H9 (cell line): ENCODE results near the gene MAPT. TPM values are rescaled to one million over a fixed set of nuclear protein-coding genes. Genes with fewer than 3 reads are reported as not detected.

Experiments used
- DNase-seq: peaks from one replicate; pipeline ENCODE4 v3.0.0-alpha.2; 2017
- H2AFZ ChIP-seq: one replicate; pipeline ENCODE4 v1.6.1; 2013; ENCODE audit warnings: mild to moderate bottlenecking, low read length, control low read depth, moderate library complexity
- H2AK5ac ChIP-seq: 2 replicates; pipeline ENCODE4 v1.6.1; 2013; ENCODE audit warnings: low read length, control low read depth, mixed read lengths; ENCODE audit not compliant: insufficient read length
- H2BK120ac ChIP-seq: one replicate; pipeline ENCODE4 v1.6.1; 2013; ENCODE audit warnings: low read depth, mild to moderate bottlenecking, low read length, control low read depth, inconsistent platforms; ENCODE audit not compliant: poor library complexity, severe bottlenecking
- H2BK12ac ChIP-seq: 2 replicates; pipeline ENCODE4 v1.6.1; 2013; ENCODE audit warnings: low read length, control low read depth, mixed read lengths, low read depth; ENCODE audit not compliant: insufficient read length
- H2BK15ac ChIP-seq: 2 replicates; pipeline ENCODE4 v1.6.1; 2013; ENCODE audit warnings: low read depth, low read length, control low read depth
- H2BK20ac ChIP-seq: one replicate; pipeline ENCODE4 v1.6.1; 2013; ENCODE audit warnings: low read depth, mild to moderate bottlenecking, low read length, control low read depth, inconsistent platforms; ENCODE audit not compliant: poor library complexity, severe bottlenecking
- H2BK5ac ChIP-seq: 2 replicates; pipeline ENCODE4 v1.6.1; 2013; ENCODE audit warnings: low read length, control low read depth, mixed read lengths; ENCODE audit not compliant: insufficient read length
- H3K14ac ChIP-seq: 2 replicates; pipeline ENCODE4 v1.6.1; 2013; ENCODE audit warnings: low read length, control low read depth; ENCODE audit not compliant: insufficient read depth
- H3K18ac ChIP-seq: 2 replicates; pipeline ENCODE4 v1.6.1; 2013; ENCODE audit warnings: low read depth, mild to moderate bottlenecking, mixed read lengths, low read length, control low read depth; ENCODE audit not compliant: insufficient read length
- H3K23ac ChIP-seq: 2 replicates; pipeline ENCODE4 v1.6.1; 2013; ENCODE audit warnings: low read length, control low read depth, mixed read lengths, low read depth; ENCODE audit not compliant: insufficient read length
- H3K23me2 ChIP-seq: 2 replicates; pipeline ENCODE4 v1.6.1; 2013; ENCODE audit warnings: low read depth, mild to moderate bottlenecking, mixed read lengths, low read length, control low read depth; ENCODE audit not compliant: insufficient read length, poor library complexity, severe bottlenecking
- H3K27ac ChIP-seq: 2 replicates; pipeline ENCODE4 v1.5.1; 2013; ENCODE audit warnings: low read length, control low read depth, mixed read lengths, low read depth; ENCODE audit not compliant: insufficient read length
- H3K27me3 ChIP-seq: 2 replicates; pipeline ENCODE4 v1.6.1; 2013; ENCODE audit warnings: low read length, control low read depth, inconsistent platforms; ENCODE audit not compliant: insufficient read depth
- H3K4ac ChIP-seq: 2 replicates; pipeline ENCODE4 v1.6.1; 2013; ENCODE audit warnings: low read depth, mild to moderate bottlenecking, control low read depth, inconsistent platforms, low read length, moderate library complexity
- H3K4me1 ChIP-seq: 2 replicates; pipeline ENCODE4 v1.6.1; 2013; ENCODE audit warnings: low read length, control low read depth, inconsistent platforms; ENCODE audit not compliant: insufficient read depth
- H3K4me2 ChIP-seq: 2 replicates; pipeline ENCODE4 v1.6.1; 2013; ENCODE audit warnings: low read length, control low read depth, mixed read lengths; ENCODE audit not compliant: insufficient read length, insufficient read depth
- H3K56ac ChIP-seq: 2 replicates; pipeline ENCODE4 v1.6.1; 2013; ENCODE audit warnings: low read depth, mild to moderate bottlenecking, mixed read lengths, low read length, control low read depth; ENCODE audit not compliant: insufficient read length
- H3K79me1 ChIP-seq: 2 replicates; pipeline ENCODE4 v1.6.1; 2013; ENCODE audit warnings: low read depth, mild to moderate bottlenecking, moderate library complexity, low read length, control low read depth, inconsistent platforms; ENCODE audit not compliant: insufficient read depth, poor library complexity, severe bottlenecking
- H3K79me2 ChIP-seq: 2 replicates; pipeline ENCODE4 v1.6.1; 2013; ENCODE audit warnings: low read length, control low read depth, inconsistent platforms; ENCODE audit not compliant: insufficient read depth
- H3K9ac ChIP-seq: 2 replicates; pipeline ENCODE4 v1.6.1; 2013; ENCODE audit warnings: low read length, control low read depth, mixed read lengths; ENCODE audit not compliant: insufficient read length; ENCODE audit errors: extremely low read depth
- H3K9me3 ChIP-seq: one replicate; pipeline ENCODE4 v1.6.1; 2013; ENCODE audit warnings: low read depth, low read length, inconsistent platforms; ENCODE audit not compliant: control insufficient read depth
- H3T11ph ChIP-seq: one replicate; pipeline ENCODE4 v1.6.1; 2013; ENCODE audit warnings: mild to moderate bottlenecking, low read length, control low read depth, inconsistent platforms
- H4K20me1 ChIP-seq: one replicate; pipeline ENCODE4 v1.6.1; 2013; ENCODE audit not compliant: control insufficient read depth, insufficient read length, insufficient read depth
- H4K5ac ChIP-seq: 2 replicates; pipeline ENCODE4 v1.6.1; 2013; ENCODE audit warnings: low read depth, mild to moderate bottlenecking, mixed read lengths, low read length, control low read depth; ENCODE audit not compliant: insufficient read length
- H4K8ac ChIP-seq: replicated peaks from 2 replicates; pipeline ENCODE4 v1.6.1; 2013; ENCODE audit warnings: low read length, control low read depth, mixed read lengths, low read depth; ENCODE audit not compliant: insufficient read length
- H4K91ac ChIP-seq: 2 replicates; pipeline ENCODE4 v1.6.1; 2013; ENCODE audit warnings: low read depth, mild to moderate bottlenecking, moderate library complexity, mixed read lengths, low read length, control low read depth; ENCODE audit not compliant: insufficient read length
- H3K27ac Mint-ChIP-seq, 3 experiments: 2 replicates in 2 of 3; 3 replicates in 1 of 3; pipeline ENCODE4 v1.8.0; 2020 to 2021; ENCODE audit warnings: mixed read lengths in 3 of 3, mild to moderate bottlenecking in 1 of 3, moderate library complexity in 1 of 3
- H3K27me3 Mint-ChIP-seq: 2 replicates; pipeline ENCODE4 v1.8.0; 2021; ENCODE audit warnings: low read depth, mild to moderate bottlenecking, moderate library complexity, mixed read lengths
- H3K36me3 Mint-ChIP-seq, 3 experiments: 2 replicates in 2 of 3; 3 replicates in 1 of 3; pipeline ENCODE4 v1.8.0; 2020 to 2021; ENCODE audit warnings: low read depth in 3 of 3, mixed read lengths in 3 of 3; ENCODE audit not compliant: insufficient read depth in 1 of 3
- H3K4me1 Mint-ChIP-seq, 2 experiments: 2 replicates each; pipeline ENCODE4 v1.8.0; 2020; ENCODE audit warnings: mixed read lengths in 2 of 2
- H3K4me3 Mint-ChIP-seq, 2 experiments: 2 replicates in 1 of 2; 3 replicates in 1 of 2; pipeline ENCODE4 v1.8.0; 2020 to 2021; ENCODE audit warnings: mild to moderate bottlenecking in 2 of 2, mixed read lengths in 2 of 2, moderate library complexity in 1 of 2
- H3K9me3 Mint-ChIP-seq, 2 experiments: 2 replicates in 1 of 2; 3 replicates in 1 of 2; pipeline ENCODE4 v1.8.0; 2020; ENCODE audit warnings: mild to moderate bottlenecking in 2 of 2, mixed read lengths in 2 of 2, moderate library complexity in 1 of 2
- WGBS: extraction: QIAGEN DNeasy Blood & Tissue Kit; methylation state at CpG from one replicate; pipeline ENCODE4 v1.1.7; 2013; ENCODE audit warnings: missing lambda C conversion rate, low lambda C conversion rate, mixed read lengths; ENCODE audit not compliant: insufficient read length; ENCODE audit errors: extremely low coverage; 5-methylcytosine and 5-hydroxymethylcytosine counted together
- total RNA-seq: library from RNA; stranded (reverse); gene quantifications from 2 replicates; pipeline ENCODE4 v1.2.1, GENCODE V29; 2021
- TF ChIP-seq, protein P1 (sequence below): fragments of 200-600 bp; sonication (generic); conservative IDR thresholded peaks from 3 replicates; pipeline ENCODE4 v1.8.0; 2021; ENCODE audit warnings: antibody characterized with exemption, mild to moderate bottlenecking

Gene MAPT
- total RNA-seq, 1 experiment from 2014 or later, result 1.6 TPM

DNA sequence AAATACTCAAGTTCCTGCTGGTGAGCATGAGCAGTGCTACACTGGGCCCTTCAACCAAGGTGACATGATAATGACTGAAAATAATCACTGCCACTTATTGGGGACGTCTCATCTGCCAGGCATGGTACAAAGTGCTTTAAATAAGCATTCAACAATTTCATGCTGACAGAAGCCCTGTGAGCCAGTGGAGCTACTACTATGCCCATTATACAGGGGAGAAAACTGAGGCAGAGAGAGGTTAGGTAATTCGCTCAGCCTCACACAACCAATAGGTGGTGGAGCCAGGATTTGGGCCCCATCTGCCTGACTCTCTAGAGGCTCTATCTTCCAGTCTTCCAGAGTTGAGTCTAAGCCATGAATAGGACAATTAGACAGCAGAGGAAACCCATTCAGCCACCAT lies 74.4 kb downstream of the MAPT start:
- Histone ChIP-seq H3K4me2 (no peak overlapping the region), H3K9me3 (no peaks in the 10 kb centered on the region), H3K79me2 (no peaks in the 10 kb centered on the region), H3K27ac (no peak overlapping the region), H4K5ac (no peak overlapping the region), H2BK15ac (no peak overlapping the region), H3K14ac (no peak overlapping the region), H3K27me3 (no peaks in the 10 kb centered on the region), H2BK120ac (no peak overlapping the region), H2AK5ac (no peak overlapping the region), H3K79me1 (no peaks in the 10 kb centered on the region), H3K56ac (no peak overlapping the region), H2AFZ (no peak overlapping the region), H2BK20ac (no peak overlapping the region), H2BK5ac (no peak overlapping the region), H3K23ac (no peak overlapping the region), H3K23me2 (no peaks in the 10 kb centered on the region), H4K91ac (no peak overlapping the region), H2BK12ac (no peak overlapping the region), H3K4me1 (no peaks in the 10 kb centered on the region), H3K4ac (no peak overlapping the region), H4K8ac (no peak overlapping the region), H3K18ac (no peak overlapping the region), H3T11ph (no peak overlapping the region), H4K20me1 (no peaks in the 10 kb centered on the region), H3K9ac (no peak overlapping the region)
- no peak for DNase-seq
- Mint-ChIP-seq H3K9me3 (no peaks in the 10 kb centered on the region; a peak in 1 of 5 replicates), H3K36me3 (no peaks in the 10 kb centered on the region), H3K4me3 (no peak overlapping the region), H3K27ac (no peak overlapping the region), H3K4me1 (peaks cover 0 to 2% of the 10 kb centered on the region in 2 experiments; a peak in 1 of 4 replicates), H3K27me3 (peaks cover 39% of the 10 kb centered on the region)
- WGBS, result no CpG with 5 or more reads among the region's 2 CpGs
- TF ChIP-seq, protein P1, sequence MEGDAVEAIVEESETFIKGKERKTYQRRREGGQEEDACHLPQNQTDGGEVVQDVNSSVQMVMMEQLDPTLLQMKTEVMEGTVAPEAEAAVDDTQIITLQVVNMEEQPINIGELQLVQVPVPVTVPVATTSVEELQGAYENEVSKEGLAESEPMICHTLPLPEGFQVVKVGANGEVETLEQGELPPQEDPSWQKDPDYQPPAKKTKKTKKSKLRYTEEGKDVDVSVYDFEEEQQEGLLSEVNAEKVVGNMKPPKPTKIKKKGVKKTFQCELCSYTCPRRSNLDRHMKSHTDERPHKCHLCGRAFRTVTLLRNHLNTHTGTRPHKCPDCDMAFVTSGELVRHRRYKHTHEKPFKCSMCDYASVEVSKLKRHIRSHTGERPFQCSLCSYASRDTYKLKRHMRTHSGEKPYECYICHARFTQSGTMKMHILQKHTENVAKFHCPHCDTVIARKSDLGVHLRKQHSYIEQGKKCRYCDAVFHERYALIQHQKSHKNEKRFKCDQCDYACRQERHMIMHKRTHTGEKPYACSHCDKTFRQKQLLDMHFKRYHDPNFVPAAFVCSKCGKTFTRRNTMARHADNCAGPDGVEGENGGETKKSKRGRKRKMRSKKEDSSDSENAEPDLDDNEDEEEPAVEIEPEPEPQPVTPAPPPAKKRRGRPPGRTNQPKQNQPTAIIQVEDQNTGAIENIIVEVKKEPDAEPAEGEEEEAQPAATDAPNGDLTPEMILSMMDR, result no peak
